A549 (cell line): Measurements from ENCODE around the gene TFDP2. TPM values are rescaled to one million over a fixed set of nuclear protein-coding genes. Genes with fewer than 3 reads are reported as not detected.
"Not testable (repeated sequence)": the region's sequence is repeated elsewhere in the genome, so short reads cannot be mapped to it uniquely, and the experiment has no call there.

ENCODE experiments used
- ATAC-seq, 2 experiments: fragments of 200-7000 bp in 1 of 2; fragments of >200 bp in 1 of 2; cut with Nextera tagmentation in 1 of 2; cut with Tn5 transposase in 1 of 2; 3 replicates each; pipeline versions ENCODE4 v1.8.0 to v1.9.1; 2018 to 2020; ENCODE audit warnings: mild to moderate bottlenecking in 1 of 2, moderate library complexity in 1 of 2
- CTCF ChIA-PET: fragments of 300-600 bp; sonication (Branson Sonifier 250); formaldehyde crosslinking; extraction: SDS; loops from one replicate; lab custom pipeline; 2021; ENCODE audit warnings: antibody characterized with exemption, inconsistent platforms; lab: Yijun Ruan, JAX
- POLR2A ChIA-PET: fragments of 350-600 bp; formaldehyde crosslinking; extraction: SDS; loops from one replicate; lab custom pipeline; 2021; ENCODE audit warnings: antibody characterized with exemption, inconsistent platforms; lab: Yijun Ruan, JAX
- DNase-seq, 2 experiments: peaks; one replicate each; pipeline versions ENCODE4 v3.0.0 to v3.0.0-alpha.2; 2011 to 2016; ENCODE audit warnings: low read depth in 1 of 2, low spot score in 1 of 2
- FAIRE-seq: peaks from 2 replicates; lab custom pipeline; 2011; peaks lifted over from hg19 to GRCh38; lab: Jason Lieb, UNC
- H3K27ac ChIP-seq, 2 experiments: fragments of >200 bp; sonication (Bioruptor Twin); formaldehyde crosslinking; 3 replicates each; pipeline ENCODE4 v1.5.1; 2016 to 2017
- H3K4me1 ChIP-seq: fragments of >200 bp; sonication (Bioruptor Twin); formaldehyde crosslinking; 3 replicates; pipeline ENCODE4 v1.6.1; 2016
- H3K4me2 ChIP-seq: fragments of >200 bp; sonication (Bioruptor Twin); formaldehyde crosslinking; 3 replicates; pipeline ENCODE4 v1.6.1; 2016
- H3K4me3 ChIP-seq: fragments of >200 bp; sonication (Bioruptor Twin); formaldehyde crosslinking; 3 replicates; pipeline ENCODE4 v1.5.1; 2016
- H3K9me3 ChIP-seq: fragments of >200 bp; sonication (Bioruptor Twin); formaldehyde crosslinking; 3 replicates; pipeline ENCODE4 v1.6.1; 2016
- CEBPB ChIP-seq, 2 experiments: fragments of >200 bp in 1 of 2; sonication (Bioruptor Twin) in 1 of 2; formaldehyde crosslinking in 1 of 2; IDR thresholded peaks; 2 replicates each; pipeline ENCODE4 v1.6.1; 2012 to 2016
- CHD4 ChIP-seq: fragments of 200-600 bp; sonication (generic); IDR thresholded peaks from 2 replicates; pipeline ENCODE4 v1.6.1; 2016; ENCODE audit warnings: antibody characterized with exemption, mild to moderate bottlenecking, borderline replicate concordance
- CTCF ChIP-seq: fragments of >200 bp; sonication (Bioruptor Twin); formaldehyde crosslinking; IDR thresholded peaks from 3 replicates; pipeline ENCODE4 v1.5.1; 2016
- FOSL2 ChIP-seq, 2 experiments: fragments of 450-650 bp in 1 of 2; fragments of >200 bp in 1 of 2; sonication (Bioruptor Twin) in 1 of 2; formaldehyde crosslinking; IDR thresholded peaks; 2 replicates each; pipeline versions ENCODE4 v1.5.0 to v1.6.1; 2016 to 2020; ENCODE audit warnings: mild to moderate bottlenecking in 1 of 2, moderate library complexity in 1 of 2
- HOXB13 ChIP-seq: fragments of 250-450 bp; sonication (Bioruptor Pico); IDR thresholded peaks from 2 replicates; pipeline ENCODE4 v1.5.0; 2020; ENCODE audit warnings: low read depth, mild to moderate bottlenecking, moderate library complexity
- MAFK ChIP-seq: fragments of 450-650 bp; IDR thresholded peaks from 2 replicates; pipeline ENCODE4 v1.6.1; 2014; ENCODE audit not compliant: partially characterized antibody
- NR3C1 ChIP-seq: fragments of >200 bp; sonication (Bioruptor Twin); formaldehyde crosslinking; IDR thresholded peaks from 3 replicates; pipeline ENCODE4 v1.6.1; 2017
- POLR2A ChIP-seq: IDR thresholded peaks from 2 replicates; pipeline ENCODE4 v1.6.1; 2012; ENCODE audit warnings: mild to moderate bottlenecking, low read length
- RCOR1 ChIP-seq: fragments of 150-350 bp; IDR thresholded peaks from 2 replicates; pipeline ENCODE4 v1.6.1; 2014; ENCODE audit warnings: antibody characterized with exemption, low read length, low read depth
- TFCP2L1 ChIP-seq: fragments of 250-450 bp; sonication (Bioruptor Pico); IDR thresholded peaks from 2 replicates; pipeline ENCODE4 v1.5.0; 2021; ENCODE audit warnings: mild to moderate bottlenecking
- WGBS: methylation state at CpG from one replicate; pipeline ENCODE4 v1.1.6; 2017; ENCODE audit errors: missing lambda C conversion rate; 5-methylcytosine and 5-hydroxymethylcytosine counted together
- polyA plus RNA-seq, 4 experiments: library from polyadenylated mRNA; depleted of rRNA in 3 of 4; stranded (reverse); fragments of >200 nt; fragmentation: RNase III in 1 of 4; extraction: RNeasy Plus Mini Kit Qiagen cat#74134 plus additional on column Dnase treatment in 1 of 4; gene quantifications; 2 replicates in 3 of 4; 3 replicates in 1 of 4; pipeline ENCODE4 v1.2.3, GENCODE V29; 2011 to 2017
- TF ChIP-seq, protein P1 (sequence below): fragments of >200 bp; sonication (Bioruptor Twin); formaldehyde crosslinking; IDR thresholded peaks from 2 replicates; pipeline ENCODE4 v1.6.1; 2016
- TF ChIP-seq, protein P2 (sequence below): IDR thresholded peaks from 2 replicates; pipeline ENCODE4 v1.6.1; 2012; ENCODE audit warnings: low read depth, borderline replicate concordance

Gene TFDP2
- polyA plus RNA-seq, 2 of the 4 experiments (the other 2 are of a cell fraction), result 9.6 to 61.5 TPM

GRCh38 chr3:142098964-142099363 lies 50.4 kb downstream of the TFDP2 start:
- POLR2A ChIA-PET, result no interaction called here
- Histone ChIP-seq H3K4me1 (no peaks in the 10 kb centered on the region), H3K9me3 (no peaks in the 10 kb centered on the region), H3K27ac (no peak overlapping the region), H3K4me3 (no peak overlapping the region), H3K4me2 (no peak overlapping the region)
- no peak for TF ChIP-seq HOXB13 (CRISPR knock-in tag)
- TF ChIP-seq, protein P1, sequence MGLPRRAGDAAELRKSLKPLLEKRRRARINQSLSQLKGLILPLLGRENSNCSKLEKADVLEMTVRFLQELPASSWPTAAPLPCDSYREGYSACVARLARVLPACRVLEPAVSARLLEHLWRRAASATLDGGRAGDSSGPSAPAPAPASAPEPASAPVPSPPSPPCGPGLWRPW, result no peak
- TF ChIP-seq POLR2A, result no peak
- TF ChIP-seq NR3C1, result no peak
- TF ChIP-seq, protein P2, sequence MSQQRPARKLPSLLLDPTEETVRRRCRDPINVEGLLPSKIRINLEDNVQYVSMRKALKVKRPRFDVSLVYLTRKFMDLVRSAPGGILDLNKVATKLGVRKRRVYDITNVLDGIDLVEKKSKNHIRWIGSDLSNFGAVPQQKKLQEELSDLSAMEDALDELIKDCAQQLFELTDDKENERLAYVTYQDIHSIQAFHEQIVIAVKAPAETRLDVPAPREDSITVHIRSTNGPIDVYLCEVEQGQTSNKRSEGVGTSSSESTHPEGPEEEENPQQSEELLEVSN, result no peak
- TF ChIP-seq CTCF, result no peak
- TF ChIP-seq RCOR1, result no peak
- TF ChIP-seq CHD4, result no peak
- DNase-seq (no peak), FAIRE-seq (no peak), ATAC-seq (no peak)
- CTCF ChIA-PET, result no interaction called here

- 83% methylated on average over 4 of the region's 4 CpGs for WGBS
- CTCF ChIA-PET, result no interaction called here
- peak; percentile 81 for TF ChIP-seq MAFK
- TF ChIP-seq TFCP2L1 (CRISPR knock-in tag), result no peak
- no peak for TF ChIP-seq FOSL2 (IDR thresholded peaks at IDR 0.05)
- TF ChIP-seq FOSL2 (CRISPR knock-in tag; IDR thresholded peaks at IDR 0.05), result no peak
- TF ChIP-seq, all 56 proteins: peak for 1
- FAIRE-seq, result no peak
- DNase-seq, result no peak
- no peaks in the 10 kb centered on the region for H3K9me3 ChIP-seq
- no peak overlapping the region for H3K4me2 ChIP-seq
- H3K4me1 ChIP-seq, result no peaks in the 10 kb centered on the region
- no peak for ATAC-seq
- no peak overlapping the region for H3K4me3 ChIP-seq
- H3K27ac ChIP-seq, result no peak overlapping the region
- POLR2A ChIA-PET, result no interaction called here
Measured at GRCh38 chr3:142097099-142097843, 52.1 kb downstream of the TFDP2 start.

DNA sequence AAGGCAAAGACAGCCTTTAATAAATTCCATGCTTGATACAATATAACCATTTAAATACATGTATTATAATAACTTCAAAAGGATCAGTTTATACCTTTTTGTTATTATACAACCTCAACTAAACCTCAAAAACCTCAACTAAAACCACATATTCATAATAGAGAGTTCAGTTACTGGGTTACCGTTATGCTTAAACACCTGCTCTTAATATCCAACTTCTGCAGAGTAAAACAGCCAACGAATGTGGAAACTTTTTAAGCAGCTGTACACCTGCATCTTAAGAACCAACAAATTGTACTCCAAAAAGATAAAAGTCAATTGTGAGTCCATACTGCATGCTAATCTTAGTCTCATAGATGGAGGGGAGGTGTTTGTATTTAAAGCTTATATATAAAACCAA lies 53.5 kb downstream of the TFDP2 start:
- no peak for FAIRE-seq
- no peak for DNase-seq
- no peaks in the 10 kb centered on the region for H3K9me3 ChIP-seq
- ATAC-seq, result no peak
- H3K4me2 ChIP-seq, result no peak overlapping the region
- no peak overlapping the region for H3K27ac ChIP-seq
- POLR2A ChIA-PET, result no interaction called here
- 86% methylated on average over 2 of the region's 2 CpGs for WGBS
- H3K4me1 ChIP-seq, result no peaks in the 10 kb centered on the region
- CTCF ChIA-PET, result interaction anchor here (1.4 kb wide), 1 partner anchor 10 kb away, joined by 3 read pairs; no protein-coding TSS in a partner anchor
- no peak overlapping the region for H3K4me3 ChIP-seq
- TF ChIP-seq CEBPB (IDR thresholded peaks at IDR 0.05), result no peak

DNA sequence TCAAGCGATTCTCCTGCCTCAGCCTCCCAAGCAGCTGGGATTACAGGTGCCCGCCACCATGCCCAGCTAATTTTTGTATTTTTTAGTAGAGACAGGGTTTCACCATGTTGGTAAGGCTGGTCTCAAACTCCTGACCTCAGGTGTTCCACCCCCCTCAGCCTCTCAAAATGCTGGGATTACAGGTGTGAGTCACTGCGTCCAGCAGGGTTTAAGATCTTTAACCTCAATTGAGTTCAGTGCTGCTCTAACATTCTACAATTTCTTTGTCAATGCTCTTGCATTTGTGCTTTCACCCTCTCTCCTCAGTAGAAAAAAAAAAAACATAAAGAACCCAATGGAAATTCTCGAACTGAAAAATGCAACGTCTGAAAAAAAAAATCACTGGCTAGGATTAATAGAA lies 60.4 kb downstream of the TFDP2 start:
- 87% methylated on average over 5 of the region's 5 CpGs for WGBS
- H3K4me2 ChIP-seq, result peak overlapping the region; percentile 4; the same call in 1 of the 3 replicates
- FAIRE-seq, H3K4me3 ChIP-seq, POLR2A ChIA-PET, H3K9me3 ChIP-seq, ATAC-seq, DNase-seq: not testable (repeated sequence)
- CTCF ChIA-PET, result interaction anchor here (1.0 to 1.3 kb wide), 2 partner anchors 16 to 25 kb away, joined by 3 read pairs; no protein-coding TSS in a partner anchor
- H3K4me1 ChIP-seq, result peaks cover 29% of the 10 kb centered on the region
- H3K27ac ChIP-seq, result 0 out of 6 replicates have a peak overlapping the region, but pooled peaks of 1 of the 2 experiments have one; percentile 32
